GM10266 (cell line): Measurements from ENCODE around the gene SLC5A8.

Experiments used
- DNase-seq: peaks from one replicate; pipeline ENCODE4 v3.0.0; 2012; ENCODE audit errors: extremely low spot score
- TF ChIP-seq, protein P1 (sequence below): IDR thresholded peaks from 2 replicates; pipeline ENCODE4 v1.5.1; 2012; ENCODE audit warnings: mild to moderate bottlenecking, low read depth; ENCODE audit not compliant: control insufficient read depth, insufficient read depth; ENCODE audit errors: missing control alignments

Gene SLC5A8

GRCh38 chr12:101209319-101210302, at the start of gene SLC5A8:
TSS of gene SLC5A8 (minus strand) at chr12:101210238. CDS start at chr12:101209848, 390 bp downstream.
- DNase-seq, result no peak
- TF ChIP-seq, protein P1, sequence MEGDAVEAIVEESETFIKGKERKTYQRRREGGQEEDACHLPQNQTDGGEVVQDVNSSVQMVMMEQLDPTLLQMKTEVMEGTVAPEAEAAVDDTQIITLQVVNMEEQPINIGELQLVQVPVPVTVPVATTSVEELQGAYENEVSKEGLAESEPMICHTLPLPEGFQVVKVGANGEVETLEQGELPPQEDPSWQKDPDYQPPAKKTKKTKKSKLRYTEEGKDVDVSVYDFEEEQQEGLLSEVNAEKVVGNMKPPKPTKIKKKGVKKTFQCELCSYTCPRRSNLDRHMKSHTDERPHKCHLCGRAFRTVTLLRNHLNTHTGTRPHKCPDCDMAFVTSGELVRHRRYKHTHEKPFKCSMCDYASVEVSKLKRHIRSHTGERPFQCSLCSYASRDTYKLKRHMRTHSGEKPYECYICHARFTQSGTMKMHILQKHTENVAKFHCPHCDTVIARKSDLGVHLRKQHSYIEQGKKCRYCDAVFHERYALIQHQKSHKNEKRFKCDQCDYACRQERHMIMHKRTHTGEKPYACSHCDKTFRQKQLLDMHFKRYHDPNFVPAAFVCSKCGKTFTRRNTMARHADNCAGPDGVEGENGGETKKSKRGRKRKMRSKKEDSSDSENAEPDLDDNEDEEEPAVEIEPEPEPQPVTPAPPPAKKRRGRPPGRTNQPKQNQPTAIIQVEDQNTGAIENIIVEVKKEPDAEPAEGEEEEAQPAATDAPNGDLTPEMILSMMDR, result no peak

GRCh38 chr12:101257357-101257756, 47.3 kb upstream of the SLC5A8 start:
- no peak for DNase-seq
- TF ChIP-seq, protein P1, result no peak

- TF ChIP-seq, protein P1, result no peak
- DNase-seq, result no peak
Measured at GRCh38 chr12:101256266-101256665, 46.2 kb upstream of the SLC5A8 start.

- no peak for DNase-seq
- TF ChIP-seq, protein P1, result no peak
Measured at GRCh38 chr12:101243616-101244015, 33.6 kb upstream of the SLC5A8 start.

GRCh38 chr12:101243074-101243473, 33.0 kb upstream of the SLC5A8 start:
- DNase-seq, result no peak

DNA sequence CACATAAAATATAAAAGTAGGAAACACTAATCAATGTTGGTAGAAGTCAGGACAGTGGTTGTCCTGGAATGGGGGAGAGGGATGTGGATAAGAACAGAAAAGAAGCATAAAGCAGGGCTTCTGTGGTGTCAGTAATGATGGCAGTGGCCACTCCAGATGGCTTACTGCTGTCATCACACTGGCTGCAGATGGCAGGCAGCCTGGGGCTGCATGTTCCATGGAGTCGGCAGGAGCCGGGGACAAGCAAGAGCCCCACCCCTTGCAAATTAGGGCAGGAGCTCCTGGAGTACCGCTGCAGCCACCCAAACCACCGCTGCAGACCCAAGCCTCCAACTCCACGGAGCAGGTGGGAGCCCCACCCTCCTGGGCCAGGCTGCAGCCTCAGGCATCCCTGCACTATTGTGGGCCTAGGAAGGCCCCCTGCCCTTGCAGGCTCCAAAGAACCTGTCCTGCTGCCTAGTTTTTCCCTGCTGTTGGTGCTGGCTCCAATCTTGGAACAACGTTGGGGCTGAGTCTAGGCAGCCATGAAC, 28.8 kb upstream of the SLC5A8 start:
- TF ChIP-seq, protein P1, result no peak
- DNase-seq, result no peak

More at GRCh38 chr12:101243074-101243473, 33.0 kb upstream of the SLC5A8 start:
- TF ChIP-seq, protein P1, result no peak

- TF ChIP-seq, protein P1, result no peak
- no peak for DNase-seq
Measured at GRCh38 chr12:101238306-101238705, 28.3 kb upstream of the SLC5A8 start.
